Limb (tissue), 2 donors: ENCODE data around the gene KIF7.
A peak's percentile ranks its signal among the peaks of the same experiment; 100 is the strongest.
"Not testable (repeated sequence)": the region's sequence is repeated elsewhere in the genome, so short reads cannot be mapped to it uniquely, and the experiment has no call there.

Source experiments
- DNase-seq, 2 donors: peaks; one replicate each; pipeline ENCODE4 v3.0.0-alpha.2; 2016; ENCODE audit errors: extremely low spot score in 2 of 2

KIF7 gene, protein sequence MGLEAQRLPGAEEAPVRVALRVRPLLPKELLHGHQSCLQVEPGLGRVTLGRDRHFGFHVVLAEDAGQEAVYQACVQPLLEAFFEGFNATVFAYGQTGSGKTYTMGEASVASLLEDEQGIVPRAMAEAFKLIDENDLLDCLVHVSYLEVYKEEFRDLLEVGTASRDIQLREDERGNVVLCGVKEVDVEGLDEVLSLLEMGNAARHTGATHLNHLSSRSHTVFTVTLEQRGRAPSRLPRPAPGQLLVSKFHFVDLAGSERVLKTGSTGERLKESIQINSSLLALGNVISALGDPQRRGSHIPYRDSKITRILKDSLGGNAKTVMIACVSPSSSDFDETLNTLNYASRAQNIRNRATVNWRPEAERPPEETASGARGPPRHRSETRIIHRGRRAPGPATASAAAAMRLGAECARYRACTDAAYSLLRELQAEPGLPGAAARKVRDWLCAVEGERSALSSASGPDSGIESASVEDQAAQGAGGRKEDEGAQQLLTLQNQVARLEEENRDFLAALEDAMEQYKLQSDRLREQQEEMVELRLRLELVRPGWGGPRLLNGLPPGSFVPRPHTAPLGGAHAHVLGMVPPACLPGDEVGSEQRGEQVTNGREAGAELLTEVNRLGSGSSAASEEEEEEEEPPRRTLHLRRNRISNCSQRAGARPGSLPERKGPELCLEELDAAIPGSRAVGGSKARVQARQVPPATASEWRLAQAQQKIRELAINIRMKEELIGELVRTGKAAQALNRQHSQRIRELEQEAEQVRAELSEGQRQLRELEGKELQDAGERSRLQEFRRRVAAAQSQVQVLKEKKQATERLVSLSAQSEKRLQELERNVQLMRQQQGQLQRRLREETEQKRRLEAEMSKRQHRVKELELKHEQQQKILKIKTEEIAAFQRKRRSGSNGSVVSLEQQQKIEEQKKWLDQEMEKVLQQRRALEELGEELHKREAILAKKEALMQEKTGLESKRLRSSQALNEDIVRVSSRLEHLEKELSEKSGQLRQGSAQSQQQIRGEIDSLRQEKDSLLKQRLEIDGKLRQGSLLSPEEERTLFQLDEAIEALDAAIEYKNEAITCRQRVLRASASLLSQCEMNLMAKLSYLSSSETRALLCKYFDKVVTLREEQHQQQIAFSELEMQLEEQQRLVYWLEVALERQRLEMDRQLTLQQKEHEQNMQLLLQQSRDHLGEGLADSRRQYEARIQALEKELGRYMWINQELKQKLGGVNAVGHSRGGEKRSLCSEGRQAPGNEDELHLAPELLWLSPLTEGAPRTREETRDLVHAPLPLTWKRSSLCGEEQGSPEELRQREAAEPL (N-terminal part only)

DNA sequence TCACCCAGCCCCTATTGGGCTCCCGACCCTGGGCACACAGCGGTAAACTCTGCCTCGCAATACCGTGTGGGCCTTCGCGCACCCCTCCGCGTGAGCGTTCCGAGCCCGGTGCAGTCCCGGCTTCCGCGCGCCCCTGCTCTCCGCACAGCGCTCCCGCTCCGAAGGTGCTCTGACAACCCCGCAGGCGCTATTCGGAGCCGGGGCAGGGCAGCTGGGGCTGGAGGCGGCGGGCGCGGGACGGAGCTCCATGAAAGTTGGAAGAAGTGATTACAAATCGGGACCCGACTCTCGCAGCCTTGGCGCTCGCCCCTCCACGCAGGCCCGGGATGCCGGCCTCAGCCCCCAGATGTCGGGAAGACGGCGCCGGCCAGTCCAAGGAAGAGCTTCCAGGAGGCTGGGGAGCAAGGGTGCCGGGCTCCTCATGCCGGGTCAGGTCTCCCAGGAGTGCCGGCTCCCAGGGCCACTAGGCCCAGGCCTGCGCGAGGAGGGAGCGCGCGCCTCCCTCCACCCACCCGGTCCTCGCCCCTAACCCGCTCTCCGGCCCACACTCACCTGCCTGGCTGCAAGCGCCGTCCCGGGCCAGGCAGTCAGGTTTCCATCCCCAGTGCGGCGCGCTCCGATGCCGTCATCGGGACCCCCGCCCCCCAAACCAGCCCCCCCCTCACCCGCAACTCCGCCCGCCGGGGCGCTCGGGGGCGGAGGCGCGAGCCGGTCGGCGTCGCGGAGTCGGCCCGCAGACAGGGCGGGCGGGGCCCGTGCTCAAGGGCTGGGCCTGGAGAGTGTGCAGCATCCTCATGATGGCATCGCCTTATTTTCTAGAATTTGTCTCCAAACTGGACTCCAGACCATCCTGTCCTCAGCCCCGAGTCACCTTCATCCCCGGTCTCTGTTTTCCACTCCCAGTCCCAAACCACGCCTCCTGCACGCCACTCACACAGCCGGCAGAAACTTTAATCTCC, at the start of gene KIF7:
TSS of gene KIF7 (minus strand) at position 621 of the 959 bp plus-strand sequence. CDS start 2,537 bp downstream, outside the sequence.
- DNase-seq = peak; percentile 55 to 93

DNA sequence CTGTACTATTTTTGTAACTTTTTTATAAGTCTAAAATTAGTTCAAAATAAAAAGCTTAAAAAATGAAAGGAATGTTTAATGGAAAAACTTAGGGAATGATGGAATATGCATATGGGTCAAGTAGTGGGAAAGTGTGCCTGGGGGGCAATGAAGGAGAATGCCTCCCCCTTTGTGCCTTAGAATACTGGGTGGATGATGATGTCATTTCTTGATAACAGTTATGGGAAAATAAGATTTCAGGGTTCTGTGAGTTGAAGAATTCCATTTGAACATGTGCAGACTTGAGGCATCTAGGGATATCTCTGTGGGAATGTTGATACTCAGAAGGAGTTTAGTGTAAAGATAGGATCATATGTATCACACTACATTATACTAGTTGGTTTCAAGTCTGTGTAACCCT, 49.1 kb upstream of the KIF7 start:
- no peak for DNase-seq

DNA sequence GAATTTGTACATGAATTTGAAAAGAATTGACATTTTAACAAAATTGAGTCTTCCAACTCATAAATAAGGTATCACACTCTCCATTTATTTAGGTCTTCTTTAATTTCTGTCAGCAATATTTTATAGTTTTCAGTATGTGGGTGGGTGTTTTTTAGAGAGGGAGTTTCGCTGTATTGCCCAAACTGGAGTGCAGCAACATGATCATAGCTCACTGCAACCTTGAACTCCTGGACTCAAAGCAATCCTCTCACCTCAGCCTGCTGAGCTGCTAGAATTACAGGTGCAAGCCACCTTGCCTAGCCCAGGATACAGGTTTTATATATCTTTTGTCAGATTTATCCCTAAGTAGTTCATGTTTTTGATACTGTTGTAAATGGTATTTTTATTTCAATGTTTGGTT, 39.9 kb upstream of the KIF7 start:
- DNase-seq = no peak

DNA sequence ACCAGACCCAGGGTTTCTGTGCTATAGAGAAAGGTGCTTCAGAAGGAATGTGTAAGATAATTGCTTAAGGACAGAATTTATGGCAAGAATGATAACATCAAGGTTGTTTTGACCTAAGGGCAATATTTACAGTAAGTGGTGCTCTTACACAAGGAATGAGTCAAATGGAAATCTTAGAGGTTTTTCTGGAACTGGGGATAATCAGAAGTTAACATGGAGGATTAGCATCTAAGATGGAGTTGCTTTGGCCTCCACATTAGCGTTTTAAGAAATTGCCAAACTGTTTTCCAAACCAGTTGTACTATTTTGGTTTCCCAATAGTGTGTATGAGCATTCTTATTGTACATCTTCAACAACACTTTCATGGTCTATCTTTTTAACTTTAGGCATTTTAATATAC, 38.4 kb upstream of the KIF7 start:
- DNase-seq = no peak

DNA sequence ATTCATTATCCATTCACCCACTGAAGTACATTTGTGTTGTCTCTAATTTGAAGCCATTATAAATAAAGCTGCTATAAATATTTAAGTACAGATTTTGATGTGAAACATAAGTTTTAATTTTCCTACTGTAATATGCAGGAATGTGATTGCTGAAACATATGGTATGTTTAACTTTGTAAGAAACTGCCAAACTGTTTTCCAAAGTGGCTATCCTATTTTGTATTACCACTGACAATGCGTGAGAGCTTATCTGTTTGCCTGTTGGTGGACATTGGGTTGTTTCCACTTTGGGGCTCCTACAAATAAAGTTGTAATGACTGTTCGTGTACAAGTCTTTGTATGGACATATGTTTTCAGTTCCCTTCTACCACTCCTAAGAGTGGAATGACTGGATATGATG, 37.8 kb upstream of the KIF7 start:
- no peak for DNase-seq

DNA sequence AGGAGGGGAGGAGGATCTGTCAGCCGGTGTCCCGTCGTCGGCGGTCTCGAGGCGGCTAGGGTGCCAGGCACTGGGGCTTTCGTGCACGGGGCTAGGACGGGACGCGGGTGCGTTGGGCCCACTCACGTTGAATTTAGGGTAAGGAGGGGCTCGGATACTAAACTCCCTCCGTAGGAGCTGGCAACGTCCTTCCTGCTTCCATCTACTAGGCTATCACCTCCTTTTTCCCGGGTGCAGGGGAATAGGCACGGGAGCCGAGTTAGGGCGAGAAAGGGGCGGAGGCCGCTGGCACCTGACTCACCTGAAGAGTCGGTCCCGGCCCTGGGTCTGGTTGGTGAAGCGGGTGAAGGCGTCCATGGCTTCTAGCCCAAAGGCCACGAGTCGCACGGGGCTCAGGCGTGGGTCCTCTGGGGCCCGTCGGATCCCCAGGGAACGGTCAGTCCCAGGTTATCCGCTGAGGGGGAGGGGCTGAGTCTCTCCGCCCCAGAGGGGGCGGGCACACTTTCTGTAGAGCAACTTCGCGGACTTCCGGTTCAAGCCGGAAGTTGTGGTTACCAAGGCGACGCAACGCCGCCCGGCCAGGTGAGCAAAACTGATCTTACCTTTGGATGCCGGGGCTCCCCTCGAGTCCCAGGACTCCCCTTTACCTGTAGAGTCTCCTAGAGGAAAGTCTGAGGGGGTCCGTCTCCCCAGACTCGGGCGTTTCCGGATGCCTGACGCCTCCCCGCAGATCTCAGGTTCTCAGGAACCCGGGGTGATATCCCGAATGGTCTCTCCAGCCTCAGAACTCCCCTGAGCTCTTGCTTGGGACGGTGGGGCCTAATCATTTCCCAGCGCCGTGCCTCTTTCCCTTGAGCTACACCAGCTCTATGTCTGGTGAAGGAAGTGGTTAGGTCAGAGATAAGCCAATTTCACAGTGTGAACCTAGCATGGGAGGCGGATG, 35.3 kb upstream of the KIF7 start, which contains the start of the genes PEX11A and WDR93:
TSS of gene PEX11A (minus strand) at position 479 of the 943 bp plus-strand sequence. CDS start at position 357, 122 bp downstream.
TSS of gene WDR93 (plus strand) at position 536 of the 943 bp plus-strand sequence. CDS start 10,936 bp downstream, outside the sequence.
- DNase-seq = peak; percentile 60 to 82

DNA sequence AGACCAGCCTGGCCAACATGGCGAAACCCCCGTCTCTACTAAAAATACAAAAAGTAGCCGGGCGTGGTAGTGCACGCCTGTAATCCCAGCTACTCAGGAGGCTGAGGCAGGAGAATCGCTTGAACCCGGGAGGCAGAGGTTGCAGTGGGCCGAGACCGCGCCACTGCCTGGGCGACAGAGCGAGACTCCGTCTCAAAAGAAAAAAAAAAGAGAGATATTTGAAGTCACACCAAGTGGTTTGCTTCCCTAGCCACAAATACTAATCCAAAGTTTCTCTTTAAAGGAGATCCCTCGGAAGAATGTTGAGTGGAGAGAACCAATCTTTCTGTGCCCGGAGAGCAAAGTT, 34.6 kb upstream of the KIF7 start:
- DNase-seq = not testable (repeated sequence)

DNA sequence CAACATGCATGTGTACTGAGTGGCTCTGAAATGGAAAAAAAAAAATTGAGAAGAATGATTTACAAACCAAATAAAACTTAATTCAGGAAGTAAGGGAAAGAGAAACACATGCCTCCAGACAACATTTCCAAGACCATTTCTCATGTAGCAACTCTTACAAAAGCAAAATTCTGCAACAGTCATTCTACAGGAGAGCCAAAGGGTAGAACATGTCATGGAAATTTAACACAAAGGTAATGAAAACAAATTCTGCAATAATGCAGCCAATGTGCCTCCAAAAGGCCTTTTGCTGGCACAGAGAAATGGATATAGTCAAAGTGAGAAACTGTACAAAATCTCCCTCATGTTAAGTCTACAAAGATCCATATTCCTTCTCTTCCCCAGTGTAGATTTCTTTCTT, 31.3 kb upstream of the KIF7 start:
- no peak for DNase-seq

DNA sequence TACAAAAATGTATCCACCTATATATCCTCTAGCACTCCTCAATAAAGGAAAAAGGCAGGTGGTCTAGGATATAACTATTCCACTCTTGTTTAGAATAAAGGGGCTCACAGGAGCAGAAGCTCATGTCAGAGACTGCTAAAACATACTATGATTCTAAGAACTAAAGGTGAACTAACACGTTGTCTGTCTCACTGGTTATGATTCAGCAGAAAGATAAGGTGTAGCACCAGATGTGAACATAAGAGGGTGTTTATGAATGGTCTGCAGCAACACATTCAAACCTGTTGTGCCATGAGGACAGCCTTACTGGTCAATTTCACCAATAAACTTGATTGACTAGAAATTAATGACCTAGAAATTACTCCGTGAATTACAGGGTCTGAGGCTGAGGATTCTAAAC, 30.7 kb upstream of the KIF7 start:
- DNase-seq = no peak

DNA sequence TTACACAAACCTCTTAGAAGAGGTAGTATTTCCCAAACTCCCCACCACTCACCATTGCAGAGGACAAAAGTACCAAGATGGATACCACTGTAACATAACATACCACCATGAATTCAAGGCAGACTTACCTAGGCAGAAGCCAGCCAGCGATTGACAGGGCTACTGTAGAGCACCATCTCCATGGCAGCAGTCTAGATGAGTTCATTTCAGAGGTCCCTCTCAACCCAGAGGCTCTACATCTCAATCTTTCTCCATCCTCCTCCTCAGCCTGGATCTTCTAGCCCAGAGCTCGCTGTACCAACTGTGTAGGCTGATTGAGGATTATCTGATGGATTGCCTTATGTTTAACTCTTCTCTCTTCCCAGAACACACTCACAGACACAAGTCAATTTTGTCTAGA, 25.9 kb upstream of the KIF7 start:
- no peak for DNase-seq

DNA sequence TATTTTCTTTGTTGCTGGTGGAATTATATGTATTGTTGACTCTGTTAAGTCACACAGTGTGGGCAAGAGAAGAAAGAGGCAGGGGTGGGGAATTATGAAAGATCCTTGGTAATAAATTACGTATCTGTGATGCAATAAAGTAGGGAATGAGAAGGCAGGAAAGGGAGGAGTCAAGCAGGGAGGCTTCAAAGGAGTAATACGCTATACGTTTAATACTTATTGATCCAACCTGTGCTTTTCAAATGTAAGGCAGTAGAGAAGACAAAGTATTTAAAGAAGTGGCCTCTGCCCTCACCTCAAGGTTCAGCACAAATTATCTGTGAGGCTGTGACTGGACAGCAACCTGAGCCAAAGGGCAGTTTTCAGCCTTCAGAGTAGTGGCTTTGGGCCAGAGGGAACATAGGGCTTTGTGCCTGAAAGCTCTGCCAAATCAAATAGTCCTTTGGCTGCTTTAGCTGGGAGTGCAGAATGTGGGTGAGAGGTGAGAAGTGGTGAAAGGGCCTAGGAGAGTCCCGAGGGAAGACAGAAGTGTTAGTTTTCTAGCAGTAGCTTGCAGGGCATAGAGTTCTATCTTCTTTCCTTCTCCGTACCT, 25.1 kb upstream of the KIF7 start:
- DNase-seq = no peak

DNA sequence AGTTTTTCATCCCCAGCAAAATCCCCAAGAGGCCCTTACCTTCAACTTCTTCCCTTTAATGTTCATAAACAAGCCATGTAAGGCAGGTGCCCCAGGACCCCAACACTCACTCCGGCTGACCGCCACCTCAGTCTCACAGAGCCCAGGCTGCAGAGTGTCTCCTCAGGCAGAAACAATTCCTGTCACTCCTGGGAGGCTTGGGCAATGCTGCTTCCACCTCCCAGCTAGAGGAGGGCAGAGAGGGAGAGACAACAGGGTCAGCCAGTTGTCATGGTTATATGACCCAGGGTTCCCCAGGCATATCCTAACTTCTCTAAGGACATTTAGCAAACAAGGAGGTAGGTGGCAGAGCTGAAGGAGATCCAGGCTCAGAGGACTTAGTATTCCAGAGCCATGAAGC, 23.9 kb upstream of the KIF7 start, which contains the start of gene PLIN1:
TSS of gene PLIN1 (minus strand) at position 156 of the 400 bp plus-strand sequence. CDS start 1,878 bp downstream, outside the sequence.
- no peak for DNase-seq

DNA sequence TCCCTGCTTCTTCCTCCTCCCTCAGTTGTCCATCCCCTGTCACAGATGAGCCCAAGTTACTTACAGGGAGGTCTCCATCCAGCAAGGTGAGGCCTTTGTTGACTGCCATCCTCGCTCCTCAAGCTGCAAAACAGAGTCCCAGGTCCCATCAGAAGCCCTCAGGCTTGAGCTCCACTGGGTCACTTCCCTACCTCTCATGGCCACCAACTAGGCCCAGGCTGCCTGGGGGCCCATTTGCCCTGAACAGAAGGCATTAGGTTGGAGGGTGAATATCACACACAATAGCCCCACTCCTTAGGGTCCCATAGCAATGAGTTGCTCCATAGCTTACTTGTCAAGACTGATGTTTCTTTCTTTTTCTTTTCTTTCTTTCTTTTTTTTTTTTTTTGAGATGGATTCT, 22.1 kb upstream of the KIF7 start:
- no peak for DNase-seq

DNA sequence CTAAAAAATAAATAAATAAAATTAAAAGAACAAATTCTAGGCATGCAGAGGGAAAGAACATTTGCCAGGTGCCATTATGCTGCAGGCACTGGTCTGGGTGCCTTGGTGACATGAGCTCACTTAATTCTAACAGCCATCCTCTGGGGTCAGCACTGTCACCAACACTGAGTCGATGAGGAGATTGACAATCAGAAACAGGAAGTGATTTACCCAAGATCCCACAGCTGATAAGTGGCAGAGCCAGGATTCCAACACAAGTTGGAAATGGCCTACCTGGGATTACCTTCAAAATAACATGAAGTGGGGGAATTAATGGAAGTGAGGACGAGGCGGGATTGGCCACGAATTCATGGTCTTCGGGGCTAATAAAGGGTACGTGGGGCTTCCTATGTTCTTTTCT, 20.3 kb upstream of the KIF7 start:
- no peak for DNase-seq

DNA sequence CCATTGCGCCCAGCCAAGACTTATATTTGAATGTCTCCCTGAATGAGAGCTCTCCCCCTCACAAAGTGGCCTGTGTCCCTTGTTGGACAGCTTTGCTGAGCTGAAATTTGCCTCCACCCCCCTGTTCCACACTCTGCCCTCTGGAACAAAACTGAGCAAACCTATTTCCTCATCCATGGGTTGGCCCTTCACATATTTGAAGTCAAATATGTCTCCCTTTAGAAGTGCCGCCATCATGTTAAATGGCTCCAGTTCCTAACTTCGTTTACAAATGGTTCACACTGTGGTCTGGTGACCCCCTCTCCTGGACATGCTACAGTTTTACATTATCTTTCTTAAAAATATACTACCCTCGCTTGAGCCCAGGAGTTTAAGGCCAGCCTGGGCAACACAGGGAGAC, 19.3 kb upstream of the KIF7 start:
- no peak for DNase-seq

DNA sequence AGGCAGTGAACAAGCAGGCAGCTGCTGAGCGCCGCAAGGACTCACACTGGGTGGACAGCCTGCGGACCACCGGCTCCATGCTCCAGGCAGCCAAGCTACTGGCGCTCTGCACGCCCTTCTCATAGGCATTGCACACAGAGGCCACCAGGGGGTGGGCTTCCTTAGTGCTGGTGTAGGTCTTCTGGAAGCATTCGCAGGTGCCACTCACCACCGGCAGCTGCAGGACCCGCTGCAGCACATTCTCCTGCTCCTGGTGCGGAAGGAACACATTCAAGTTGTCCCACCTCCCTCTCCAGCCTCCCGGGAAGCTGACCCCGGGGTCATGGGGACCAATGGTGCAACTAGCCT, 17.9 kb upstream of the KIF7 start:
- peak in 1 of 2 donors; percentile 48 for DNase-seq

DNA sequence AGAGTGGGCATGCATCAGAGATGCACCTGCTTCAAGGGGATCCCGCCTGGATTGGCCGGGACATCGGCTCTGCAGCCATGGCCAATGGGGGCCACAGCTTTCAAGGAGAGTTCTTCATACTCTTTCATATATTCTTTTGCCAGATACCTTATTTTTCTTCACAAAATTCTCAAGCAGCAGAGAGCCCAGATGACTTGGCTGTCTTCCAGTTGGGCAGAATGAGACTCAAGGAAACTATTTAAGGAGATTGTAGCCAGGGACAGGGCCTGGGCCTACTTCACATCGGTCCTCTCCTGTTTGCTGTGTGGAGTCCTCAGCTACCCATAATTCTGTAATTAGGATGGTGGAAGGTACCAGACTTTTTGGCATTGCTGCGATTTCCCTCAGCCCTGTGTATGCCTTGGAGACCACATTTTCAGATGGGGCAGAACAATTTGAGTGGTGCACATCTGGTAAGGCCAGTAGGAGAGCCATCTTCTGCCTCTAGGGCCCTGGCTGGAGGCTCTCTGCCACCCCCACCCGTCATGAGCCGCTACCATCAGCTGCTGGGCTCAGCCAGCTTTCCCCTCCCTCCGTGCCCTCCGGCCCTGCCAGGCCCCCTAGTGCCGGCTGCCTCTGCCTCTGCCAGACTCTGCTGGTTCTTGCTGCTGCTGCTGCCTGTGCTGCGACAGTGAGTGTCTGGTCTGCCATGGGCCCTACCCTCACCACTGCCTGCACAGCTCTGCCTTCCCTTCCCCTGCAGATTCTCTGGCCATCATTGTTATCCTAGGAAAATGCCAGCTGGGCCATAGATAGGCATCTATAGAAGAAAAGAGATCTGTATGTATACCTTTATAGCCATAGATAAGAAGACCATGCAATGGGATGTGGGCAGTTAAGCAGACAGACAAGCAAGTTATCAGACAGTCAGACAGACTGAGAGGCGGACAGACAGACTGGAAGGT, 17.2 kb upstream of the KIF7 start:
- DNase-seq = no peak

DNA sequence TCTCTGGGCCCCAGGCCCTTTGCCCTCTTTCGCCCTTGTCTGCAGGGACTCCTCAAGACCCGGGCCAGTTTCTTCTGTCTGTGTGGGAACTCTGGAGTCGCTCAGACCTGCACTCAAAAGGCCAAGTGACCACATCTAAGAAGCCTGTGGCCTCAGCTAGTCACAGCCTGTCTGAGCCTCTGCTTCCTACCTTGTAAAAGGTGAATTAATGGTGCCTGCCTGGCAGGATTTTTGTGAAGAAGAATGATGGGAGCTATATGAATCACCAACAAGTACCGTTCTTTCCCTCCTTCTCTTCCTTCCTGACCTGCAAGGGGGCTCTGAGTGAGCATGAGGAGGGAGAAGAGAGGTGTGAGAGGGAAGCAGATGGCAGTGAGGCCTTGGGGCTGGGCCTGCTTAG, 16.4 kb upstream of the KIF7 start:
- DNase-seq = no peak
